H9 (cell line): ENCODE results near the gene SNN. TPM values are rescaled to one million over a fixed set of nuclear protein-coding genes. Genes with fewer than 3 reads are reported as not detected.

Experiments used
- DNase-seq: peaks from one replicate; pipeline ENCODE4 v3.0.0-alpha.2; 2017
- H2AFZ ChIP-seq: one replicate; pipeline ENCODE4 v1.6.1; 2013; ENCODE audit warnings: mild to moderate bottlenecking, low read length, control low read depth, moderate library complexity
- H2AK5ac ChIP-seq: 2 replicates; pipeline ENCODE4 v1.6.1; 2013; ENCODE audit warnings: low read length, control low read depth, mixed read lengths; ENCODE audit not compliant: insufficient read length
- H2BK120ac ChIP-seq: one replicate; pipeline ENCODE4 v1.6.1; 2013; ENCODE audit warnings: low read depth, mild to moderate bottlenecking, low read length, control low read depth, inconsistent platforms; ENCODE audit not compliant: poor library complexity, severe bottlenecking
- H2BK12ac ChIP-seq: 2 replicates; pipeline ENCODE4 v1.6.1; 2013; ENCODE audit warnings: low read length, control low read depth, mixed read lengths, low read depth; ENCODE audit not compliant: insufficient read length
- H2BK15ac ChIP-seq: 2 replicates; pipeline ENCODE4 v1.6.1; 2013; ENCODE audit warnings: low read depth, low read length, control low read depth
- H2BK20ac ChIP-seq: one replicate; pipeline ENCODE4 v1.6.1; 2013; ENCODE audit warnings: low read depth, mild to moderate bottlenecking, low read length, control low read depth, inconsistent platforms; ENCODE audit not compliant: poor library complexity, severe bottlenecking
- H2BK5ac ChIP-seq: 2 replicates; pipeline ENCODE4 v1.6.1; 2013; ENCODE audit warnings: low read length, control low read depth, mixed read lengths; ENCODE audit not compliant: insufficient read length
- H3K14ac ChIP-seq: 2 replicates; pipeline ENCODE4 v1.6.1; 2013; ENCODE audit warnings: low read length, control low read depth; ENCODE audit not compliant: insufficient read depth
- H3K18ac ChIP-seq: 2 replicates; pipeline ENCODE4 v1.6.1; 2013; ENCODE audit warnings: low read depth, mild to moderate bottlenecking, mixed read lengths, low read length, control low read depth; ENCODE audit not compliant: insufficient read length
- H3K23ac ChIP-seq: 2 replicates; pipeline ENCODE4 v1.6.1; 2013; ENCODE audit warnings: low read length, control low read depth, mixed read lengths, low read depth; ENCODE audit not compliant: insufficient read length
- H3K23me2 ChIP-seq: 2 replicates; pipeline ENCODE4 v1.6.1; 2013; ENCODE audit warnings: low read depth, mild to moderate bottlenecking, mixed read lengths, low read length, control low read depth; ENCODE audit not compliant: insufficient read length, poor library complexity, severe bottlenecking
- H3K27ac ChIP-seq: 2 replicates; pipeline ENCODE4 v1.5.1; 2013; ENCODE audit warnings: low read length, control low read depth, mixed read lengths, low read depth; ENCODE audit not compliant: insufficient read length
- H3K27me3 ChIP-seq: 2 replicates; pipeline ENCODE4 v1.6.1; 2013; ENCODE audit warnings: low read length, control low read depth, inconsistent platforms; ENCODE audit not compliant: insufficient read depth
- H3K4ac ChIP-seq: 2 replicates; pipeline ENCODE4 v1.6.1; 2013; ENCODE audit warnings: low read depth, mild to moderate bottlenecking, control low read depth, inconsistent platforms, low read length, moderate library complexity
- H3K4me1 ChIP-seq: 2 replicates; pipeline ENCODE4 v1.6.1; 2013; ENCODE audit warnings: low read length, control low read depth, inconsistent platforms; ENCODE audit not compliant: insufficient read depth
- H3K4me2 ChIP-seq: 2 replicates; pipeline ENCODE4 v1.6.1; 2013; ENCODE audit warnings: low read length, control low read depth, mixed read lengths; ENCODE audit not compliant: insufficient read length, insufficient read depth
- H3K56ac ChIP-seq: 2 replicates; pipeline ENCODE4 v1.6.1; 2013; ENCODE audit warnings: low read depth, mild to moderate bottlenecking, mixed read lengths, low read length, control low read depth; ENCODE audit not compliant: insufficient read length
- H3K79me1 ChIP-seq: 2 replicates; pipeline ENCODE4 v1.6.1; 2013; ENCODE audit warnings: low read depth, mild to moderate bottlenecking, moderate library complexity, low read length, control low read depth, inconsistent platforms; ENCODE audit not compliant: insufficient read depth, poor library complexity, severe bottlenecking
- H3K79me2 ChIP-seq: 2 replicates; pipeline ENCODE4 v1.6.1; 2013; ENCODE audit warnings: low read length, control low read depth, inconsistent platforms; ENCODE audit not compliant: insufficient read depth
- H3K9ac ChIP-seq: 2 replicates; pipeline ENCODE4 v1.6.1; 2013; ENCODE audit warnings: low read length, control low read depth, mixed read lengths; ENCODE audit not compliant: insufficient read length; ENCODE audit errors: extremely low read depth
- H3K9me3 ChIP-seq: one replicate; pipeline ENCODE4 v1.6.1; 2013; ENCODE audit warnings: low read depth, low read length, inconsistent platforms; ENCODE audit not compliant: control insufficient read depth
- H3T11ph ChIP-seq: one replicate; pipeline ENCODE4 v1.6.1; 2013; ENCODE audit warnings: mild to moderate bottlenecking, low read length, control low read depth, inconsistent platforms
- H4K20me1 ChIP-seq: one replicate; pipeline ENCODE4 v1.6.1; 2013; ENCODE audit not compliant: control insufficient read depth, insufficient read length, insufficient read depth
- H4K5ac ChIP-seq: 2 replicates; pipeline ENCODE4 v1.6.1; 2013; ENCODE audit warnings: low read depth, mild to moderate bottlenecking, mixed read lengths, low read length, control low read depth; ENCODE audit not compliant: insufficient read length
- H4K8ac ChIP-seq: replicated peaks from 2 replicates; pipeline ENCODE4 v1.6.1; 2013; ENCODE audit warnings: low read length, control low read depth, mixed read lengths, low read depth; ENCODE audit not compliant: insufficient read length
- H4K91ac ChIP-seq: 2 replicates; pipeline ENCODE4 v1.6.1; 2013; ENCODE audit warnings: low read depth, mild to moderate bottlenecking, moderate library complexity, mixed read lengths, low read length, control low read depth; ENCODE audit not compliant: insufficient read length
- H3K27ac Mint-ChIP-seq, 3 experiments: 2 replicates in 2 of 3; 3 replicates in 1 of 3; pipeline ENCODE4 v1.8.0; 2020 to 2021; ENCODE audit warnings: mixed read lengths in 3 of 3, mild to moderate bottlenecking in 1 of 3, moderate library complexity in 1 of 3
- H3K27me3 Mint-ChIP-seq: 2 replicates; pipeline ENCODE4 v1.8.0; 2021; ENCODE audit warnings: low read depth, mild to moderate bottlenecking, moderate library complexity, mixed read lengths
- H3K36me3 Mint-ChIP-seq, 3 experiments: 2 replicates in 2 of 3; 3 replicates in 1 of 3; pipeline ENCODE4 v1.8.0; 2020 to 2021; ENCODE audit warnings: low read depth in 3 of 3, mixed read lengths in 3 of 3; ENCODE audit not compliant: insufficient read depth in 1 of 3
- H3K4me1 Mint-ChIP-seq, 2 experiments: 2 replicates each; pipeline ENCODE4 v1.8.0; 2020; ENCODE audit warnings: mixed read lengths in 2 of 2
- H3K4me3 Mint-ChIP-seq, 2 experiments: 2 replicates in 1 of 2; 3 replicates in 1 of 2; pipeline ENCODE4 v1.8.0; 2020 to 2021; ENCODE audit warnings: mild to moderate bottlenecking in 2 of 2, mixed read lengths in 2 of 2, moderate library complexity in 1 of 2
- H3K9me3 Mint-ChIP-seq, 2 experiments: 2 replicates in 1 of 2; 3 replicates in 1 of 2; pipeline ENCODE4 v1.8.0; 2020; ENCODE audit warnings: mild to moderate bottlenecking in 2 of 2, mixed read lengths in 2 of 2, moderate library complexity in 1 of 2
- WGBS: extraction: QIAGEN DNeasy Blood & Tissue Kit; methylation state at CpG from one replicate; pipeline ENCODE4 v1.1.7; 2013; ENCODE audit warnings: missing lambda C conversion rate, low lambda C conversion rate, mixed read lengths; ENCODE audit not compliant: insufficient read length; ENCODE audit errors: extremely low coverage; 5-methylcytosine and 5-hydroxymethylcytosine counted together
- total RNA-seq: library from RNA; stranded (reverse); gene quantifications from 2 replicates; pipeline ENCODE4 v1.2.1, GENCODE V29; 2021
- TF ChIP-seq, protein P1 (sequence below): fragments of 200-600 bp; sonication (generic); conservative IDR thresholded peaks from 3 replicates; pipeline ENCODE4 v1.8.0; 2021; ENCODE audit warnings: antibody characterized with exemption, mild to moderate bottlenecking

The SNN gene
- total RNA-seq, 1 experiment from 2014 or later, result 44.2 TPM

GRCh38 chr16:11706180-11706742 is 38.0 kb downstream of the SNN start:
- WGBS, result no CpG with 5 or more reads among the region's 5 CpGs
- no peaks in the 10 kb centered on the region for H3K4me1 Mint-ChIP-seq
- H3K27me3 Mint-ChIP-seq, result no peaks in the 10 kb centered on the region
- no peak overlapping the region for H3K27ac ChIP-seq
- no peak overlapping the region for H4K5ac ChIP-seq
- H4K20me1 ChIP-seq, result no peaks in the 10 kb centered on the region
- H3K18ac ChIP-seq, result no peak overlapping the region
- H3K4ac ChIP-seq, result no peak overlapping the region
- no peak overlapping the region for H2BK12ac ChIP-seq
- H3K23me2 ChIP-seq, result no peaks in the 10 kb centered on the region
- H4K8ac ChIP-seq, result no peak overlapping the region
- H2BK15ac ChIP-seq, result no peak overlapping the region
- H3K56ac ChIP-seq, result no peak overlapping the region
- no peak overlapping the region for H3K4me3 Mint-ChIP-seq
- H3K23ac ChIP-seq, result no peak overlapping the region
- no peak overlapping the region for H2AK5ac ChIP-seq
- H2BK20ac ChIP-seq, result no peak overlapping the region
- no peak for DNase-seq
- no peaks in the 10 kb centered on the region for H3K79me1 ChIP-seq
- no peak overlapping the region for H3K14ac ChIP-seq
- peaks cover 0 to 18% (median 10%) of the 10 kb centered on the region in 3 experiments; a peak in 3 of 7 replicates for H3K36me3 Mint-ChIP-seq
- no peaks in the 10 kb centered on the region for H3K79me2 ChIP-seq
- H4K91ac ChIP-seq, result no peak overlapping the region
- TF ChIP-seq, protein P1, sequence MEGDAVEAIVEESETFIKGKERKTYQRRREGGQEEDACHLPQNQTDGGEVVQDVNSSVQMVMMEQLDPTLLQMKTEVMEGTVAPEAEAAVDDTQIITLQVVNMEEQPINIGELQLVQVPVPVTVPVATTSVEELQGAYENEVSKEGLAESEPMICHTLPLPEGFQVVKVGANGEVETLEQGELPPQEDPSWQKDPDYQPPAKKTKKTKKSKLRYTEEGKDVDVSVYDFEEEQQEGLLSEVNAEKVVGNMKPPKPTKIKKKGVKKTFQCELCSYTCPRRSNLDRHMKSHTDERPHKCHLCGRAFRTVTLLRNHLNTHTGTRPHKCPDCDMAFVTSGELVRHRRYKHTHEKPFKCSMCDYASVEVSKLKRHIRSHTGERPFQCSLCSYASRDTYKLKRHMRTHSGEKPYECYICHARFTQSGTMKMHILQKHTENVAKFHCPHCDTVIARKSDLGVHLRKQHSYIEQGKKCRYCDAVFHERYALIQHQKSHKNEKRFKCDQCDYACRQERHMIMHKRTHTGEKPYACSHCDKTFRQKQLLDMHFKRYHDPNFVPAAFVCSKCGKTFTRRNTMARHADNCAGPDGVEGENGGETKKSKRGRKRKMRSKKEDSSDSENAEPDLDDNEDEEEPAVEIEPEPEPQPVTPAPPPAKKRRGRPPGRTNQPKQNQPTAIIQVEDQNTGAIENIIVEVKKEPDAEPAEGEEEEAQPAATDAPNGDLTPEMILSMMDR, result no peak
- H3K27ac Mint-ChIP-seq, result no peak overlapping the region; a peak in 1 of 7 replicates
- H3T11ph ChIP-seq, result no peak overlapping the region
- no peak overlapping the region for H3K9ac ChIP-seq
- H2BK120ac ChIP-seq, result no peak overlapping the region
- H3K4me1 ChIP-seq, result no peaks in the 10 kb centered on the region
- H3K9me3 Mint-ChIP-seq, result no peaks in the 10 kb centered on the region
- no peaks in the 10 kb centered on the region for H3K9me3 ChIP-seq
- no peak overlapping the region for H2BK5ac ChIP-seq
- no peak overlapping the region for H3K4me2 ChIP-seq
- no peaks in the 10 kb centered on the region for H3K27me3 ChIP-seq
- H2AFZ ChIP-seq, result no peak overlapping the region
